Fibroblast of villous mesenchyme (primary cell): ENCODE measurements around the gene STOM. TPM values are rescaled to one million over a fixed set of nuclear protein-coding genes. Genes with fewer than 3 reads are reported as not detected.

Experiments
- DNase-seq: peaks from one replicate; pipeline ENCODE4 v3.0.0-alpha.2; 2010; ENCODE audit warnings: low read depth
- H3K4me3 ChIP-seq: 2 replicates; pipeline ENCODE4 v1.5.1; 2011; ENCODE audit warnings: low read depth, mild to moderate bottlenecking, low read length
- total RNA-seq: library from RNA; depleted of rRNA; stranded (reverse); fragments of >200 nt; gene quantifications from 2 replicates; pipeline ENCODE4 v1.2.3, GENCODE V29; 2012
- TF ChIP-seq, protein P1 (sequence below): IDR thresholded peaks from 2 replicates; pipeline ENCODE4 v1.5.1; 2012; ENCODE audit warnings: low read depth, mild to moderate bottlenecking, low read length; ENCODE audit not compliant: insufficient read depth

Gene STOM
- total RNA-seq, 1 donor, result 168 TPM

- TF ChIP-seq, protein P1, sequence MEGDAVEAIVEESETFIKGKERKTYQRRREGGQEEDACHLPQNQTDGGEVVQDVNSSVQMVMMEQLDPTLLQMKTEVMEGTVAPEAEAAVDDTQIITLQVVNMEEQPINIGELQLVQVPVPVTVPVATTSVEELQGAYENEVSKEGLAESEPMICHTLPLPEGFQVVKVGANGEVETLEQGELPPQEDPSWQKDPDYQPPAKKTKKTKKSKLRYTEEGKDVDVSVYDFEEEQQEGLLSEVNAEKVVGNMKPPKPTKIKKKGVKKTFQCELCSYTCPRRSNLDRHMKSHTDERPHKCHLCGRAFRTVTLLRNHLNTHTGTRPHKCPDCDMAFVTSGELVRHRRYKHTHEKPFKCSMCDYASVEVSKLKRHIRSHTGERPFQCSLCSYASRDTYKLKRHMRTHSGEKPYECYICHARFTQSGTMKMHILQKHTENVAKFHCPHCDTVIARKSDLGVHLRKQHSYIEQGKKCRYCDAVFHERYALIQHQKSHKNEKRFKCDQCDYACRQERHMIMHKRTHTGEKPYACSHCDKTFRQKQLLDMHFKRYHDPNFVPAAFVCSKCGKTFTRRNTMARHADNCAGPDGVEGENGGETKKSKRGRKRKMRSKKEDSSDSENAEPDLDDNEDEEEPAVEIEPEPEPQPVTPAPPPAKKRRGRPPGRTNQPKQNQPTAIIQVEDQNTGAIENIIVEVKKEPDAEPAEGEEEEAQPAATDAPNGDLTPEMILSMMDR, result no peak
- H3K4me3 ChIP-seq, result no peak overlapping the region
- no peak for DNase-seq
Observed at GRCh38 chr9:121386442-121387175, 16.6 kb upstream of the STOM start.

- DNase-seq, result no peak
- TF ChIP-seq, protein P1, result no peak
- no peak overlapping the region for H3K4me3 ChIP-seq
Observed at GRCh38 chr9:121383715-121384114, 13.7 kb upstream of the STOM start.

GRCh38 chr9:121380846-121381245 lies 10.8 kb upstream of the STOM start:
- DNase-seq, result no peak
- TF ChIP-seq, protein P1, result no peak
- H3K4me3 ChIP-seq, result no peak overlapping the region

DNA sequence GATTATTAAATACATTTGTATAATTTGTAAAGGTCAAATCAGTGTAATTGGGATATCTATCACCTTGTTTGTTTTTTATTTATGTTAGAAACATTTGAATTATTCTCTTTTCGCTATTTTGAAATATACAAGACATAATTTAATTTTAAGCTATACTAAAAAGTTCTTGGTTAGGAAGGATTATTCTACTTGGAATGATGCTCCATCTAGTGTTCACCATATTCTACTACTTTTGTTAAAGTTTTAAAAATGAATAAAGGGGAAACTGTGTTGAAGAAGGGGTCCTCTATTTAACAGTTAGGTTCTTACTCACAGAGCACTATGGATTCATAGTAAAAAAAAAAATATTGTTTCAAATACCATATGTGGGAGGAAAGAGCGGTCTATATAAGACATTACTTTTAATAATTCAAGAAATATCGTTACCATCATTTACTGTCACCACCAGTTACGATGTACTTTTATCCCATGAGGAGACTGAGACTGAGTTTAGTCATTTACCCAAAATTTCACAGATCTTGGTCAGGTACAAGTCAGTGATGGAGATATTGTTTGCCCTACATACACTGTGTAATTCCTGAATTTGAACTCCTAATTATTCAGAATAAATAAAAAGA lies 6.3 kb upstream of the STOM start:
- H3K4me3 ChIP-seq, result no peak overlapping the region
- peak; percentile 53 for DNase-seq
- TF ChIP-seq, protein P1, result peak; percentile 47

DNA sequence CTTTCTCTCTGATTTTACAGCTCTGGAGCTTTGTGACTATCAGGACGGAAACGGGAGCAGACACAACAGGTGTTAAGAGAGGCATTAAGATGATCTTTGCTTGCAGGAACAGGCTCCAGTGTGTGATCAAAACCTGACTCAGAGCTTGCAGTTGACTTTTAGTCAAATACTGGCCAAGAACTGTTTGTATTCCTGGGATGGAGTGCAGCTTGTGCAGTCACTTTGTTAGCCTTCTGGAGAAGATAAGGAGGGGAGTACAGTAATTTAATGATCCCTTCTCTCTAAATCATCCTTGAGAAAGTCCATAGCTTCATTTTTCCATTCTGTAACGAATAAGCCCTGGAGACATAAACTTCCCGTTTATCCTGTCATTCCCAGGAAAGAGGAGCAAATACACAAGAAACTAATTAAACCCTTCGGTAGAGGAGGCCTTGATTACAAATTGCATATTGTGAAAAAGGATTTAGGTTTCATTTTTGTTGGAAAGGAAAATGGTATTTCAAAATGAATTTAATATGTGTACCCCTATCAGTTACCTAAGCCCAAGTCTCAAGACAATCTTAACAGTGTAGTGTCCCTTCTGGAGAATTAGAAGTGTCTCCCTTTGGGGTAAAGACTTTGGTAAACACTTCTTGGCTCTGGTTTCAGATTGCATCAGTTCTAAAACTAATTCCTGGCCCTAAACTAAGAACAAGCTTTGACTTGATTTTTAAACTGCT lies 3.1 kb upstream of the STOM start:
- TF ChIP-seq, protein P1, result no peak
- peak; percentile 93 for DNase-seq
- H3K4me3 ChIP-seq, result no peak overlapping the region

- no peak overlapping the region for H3K4me3 ChIP-seq
- TF ChIP-seq, protein P1, result no peak
- peak; percentile 83 for DNase-seq
Observed at GRCh38 chr9:121372239-121373010, 2.4 kb upstream of the STOM start.
